Tibial nerve (tissue), 4 donors: ENCODE data around the gene LY6G6C. TPM values are rescaled to one million over a fixed set of nuclear protein-coding genes. Genes with fewer than 3 reads are reported as not detected.

Source experiments
- DNase-seq, 2 donors: peaks; one replicate each; pipeline ENCODE4 v3.0.0-alpha.2; 2019; ENCODE audit warnings: low spot score in 2 of 2
- H3K27ac ChIP-seq, 4 donors: fragments of 200-600 bp; sonication (generic) in 3 of 4; one replicate each; pipeline ENCODE4 v1.5.1; 2017 to 2019; ENCODE audit warnings: mild to moderate bottlenecking in 1 of 4
- H3K27me3 ChIP-seq, 2 donors: fragments of 200-600 bp; sonication (generic) in 1 of 2; one replicate each; pipeline versions ENCODE4 v1.5.1 to v1.6.0; 2017 to 2019
- H3K36me3 ChIP-seq, 3 donors: fragments of 200-600 bp; sonication (generic); one replicate each; pipeline ENCODE4 v1.5.1; 2018 to 2019
- H3K4me1 ChIP-seq, 4 donors: fragments of 200-600 bp; sonication (generic) in 3 of 4; one replicate each; pipeline ENCODE4 v1.5.1; 2017 to 2019
- H3K4me3 ChIP-seq, 4 donors: fragments of 200-600 bp; sonication (generic) in 3 of 4; one replicate each; pipeline ENCODE4 v1.5.1; 2017 to 2019; ENCODE audit warnings: mild to moderate bottlenecking in 1 of 4, moderate library complexity in 1 of 4
- H3K9me3 ChIP-seq, 4 donors: fragments of 200-600 bp; sonication (generic) in 3 of 4; one replicate each; pipeline ENCODE4 v1.5.1; 2017 to 2019
- CTCF ChIP-seq, 5 experiments: fragments of 200-600 bp in 3 of 5; fragments of 450-650 bp in 2 of 5; sonication (generic) in 3 of 5; IDR thresholded peaks; one replicate each; pipeline ENCODE4 v1.5.1; 2016 to 2019; ENCODE audit warnings: antibody characterized with exemption in 5 of 5, mild to moderate bottlenecking in 3 of 5, moderate library complexity in 2 of 5
- EP300 ChIP-seq, 2 donors: sonication (generic); formaldehyde crosslinking; IDR thresholded peaks; one replicate each; pipeline ENCODE4 v1.6.1; 2017; ENCODE audit warnings: antibody characterized with exemption in 2 of 2, mild to moderate bottlenecking in 1 of 2
- POLR2A ChIP-seq, 2 donors: fragments of 450-650 bp; IDR thresholded peaks; one replicate each; pipeline ENCODE4 v1.6.1; 2017; ENCODE audit warnings: antibody characterized with exemption in 2 of 2, mild to moderate bottlenecking in 2 of 2, moderate library complexity in 2 of 2
- WGBS, 2 donors: methylation state at CpG; one replicate each; pipeline ENCODE4 v1.1.5; 2018; 5-methylcytosine and 5-hydroxymethylcytosine counted together
- total RNA-seq, 4 donors: library from RNA; depleted of rRNA; stranded (reverse); fragments of >200 nt; gene quantifications; one replicate each; pipeline ENCODE4 v1.1.0, GENCODE V29; 2016

Gene LY6G6C
- total RNA-seq, 4 donors from 2014 or later = not detected

- peak; percentile 83 to 87 for DNase-seq
- Histone ChIP-seq H3K4me3 (peak within 1 kb of the TSS; percentile 64 to 76 (median 64)), H3K9me3 (no peaks in the 10 kb centered on the region), H3K27me3 (no peaks in the 10 kb centered on the region), H3K27ac (peak within 1 kb of the TSS; percentile 89 to 94 (median 92)), H3K4me1 (peaks cover 0 to 72% (median 41%) of the 10 kb centered on the region in 4 donors), H3K36me3 (peaks cover 0 to 28% (median 4%) of the 10 kb centered on the region in 3 donors)
- TF ChIP-seq CTCF (IDR thresholded peaks at IDR 0.05) (no peak), POLR2A (IDR thresholded peaks at IDR 0.05) (peak; percentile 92 to 95), EP300 (IDR thresholded peaks at IDR 0.05) (peak in 1 of 2 donors; percentile 97)
- WGBS, 2 donors = 0 to 1% methylated on average over 24 of the region's 24 CpGs
These were observed 14.6 kb upstream of the LY6G6C start, which contains the start of gene CLIC1 for GRCh38 chr6:31736021-31736767. CLIC1 (minus strand) TSS chr6:31736530; CDS start chr6:31736300, 230 bp downstream.

DNA sequence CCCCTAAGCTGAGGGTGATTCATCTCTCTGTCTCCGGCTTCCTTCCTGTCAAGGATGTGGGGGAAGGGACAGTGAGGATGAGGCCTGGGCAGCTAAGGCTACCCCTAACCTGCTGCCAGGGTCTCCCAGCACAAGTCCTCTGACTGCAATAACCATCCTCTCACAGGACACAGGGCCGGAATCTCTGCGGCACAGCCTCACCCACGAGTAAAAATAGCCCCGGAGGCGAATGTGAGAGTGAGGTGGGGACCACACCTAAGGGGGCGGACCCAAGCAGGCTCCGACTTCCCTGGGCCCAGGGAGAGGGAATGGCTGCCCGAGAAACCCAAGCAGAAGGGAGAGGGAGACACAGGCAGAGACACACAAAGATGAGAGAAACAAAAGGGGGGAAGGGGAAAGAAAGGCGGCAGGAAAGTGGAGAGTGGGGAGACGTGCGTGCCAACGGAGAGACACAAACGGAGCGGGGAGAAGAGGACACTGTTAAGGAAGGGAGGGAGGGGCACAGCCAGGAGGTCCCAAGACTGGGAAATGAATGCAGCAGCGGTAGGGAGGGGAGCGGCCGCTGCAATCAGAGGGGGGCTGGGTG is 13.4 kb upstream of the LY6G6C start:
- TF ChIP-seq POLR2A (IDR thresholded peaks at IDR 0.05) (peak; percentile 2 to 48), EP300 (IDR thresholded peaks at IDR 0.05) (peak in 1 of 2 donors; percentile 58), CTCF (IDR thresholded peaks at IDR 0.05) (no peak)
- peak in 1 of 2 donors; percentile 36 for DNase-seq

DNA sequence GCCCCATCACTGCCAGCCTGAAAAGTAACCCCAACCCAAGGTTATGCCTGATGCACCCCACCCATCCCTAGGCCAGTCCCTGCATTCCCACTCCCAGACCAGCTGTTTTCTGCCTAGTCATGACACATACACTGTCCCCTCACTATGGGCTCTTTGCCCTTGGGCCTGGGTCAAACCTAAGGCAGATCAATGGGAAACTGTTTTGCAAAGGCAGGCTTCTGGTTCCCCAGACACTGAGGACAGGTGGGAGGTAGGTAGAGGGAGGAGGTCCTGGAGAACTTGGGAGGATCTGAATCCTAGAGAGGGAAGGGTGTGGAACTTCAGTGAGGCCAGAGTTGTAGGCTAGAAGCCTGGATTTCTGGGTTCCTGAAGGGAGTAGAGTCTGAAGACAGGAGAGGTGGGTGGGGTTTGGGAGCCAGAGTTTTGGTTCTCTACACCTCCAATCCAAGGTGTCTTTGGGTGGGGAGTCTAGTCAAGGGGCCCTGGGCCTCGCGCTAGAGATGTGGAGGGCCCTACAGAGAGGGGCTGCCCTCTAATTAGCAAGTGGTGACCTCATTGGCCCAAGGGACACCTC is 12.8 kb upstream of the LY6G6C start:
- Histone ChIP-seq H3K4me1 (peaks cover 0 to 68% (median 37%) of the 10 kb centered on the region in 4 donors), H3K27me3 (no peaks in the 10 kb centered on the region), H3K36me3 (peaks cover 0 to 35% (median 4%) of the 10 kb centered on the region in 3 donors), H3K4me3 (peak overlapping the region; percentile 64 to 76 (median 64)), H3K27ac (peak overlapping the region; percentile 89 to 94 (median 92)), H3K9me3 (no peaks in the 10 kb centered on the region)
- TF ChIP-seq POLR2A (IDR thresholded peaks at IDR 0.05) = no peak
- TF ChIP-seq EP300 (IDR thresholded peaks at IDR 0.05) = no peak
- no peak for TF ChIP-seq CTCF (IDR thresholded peaks at IDR 0.05)
- WGBS, 2 donors = 11 to 19% methylated on average over 2 of the region's 2 CpGs
- no peak for DNase-seq

More for the DNA sequence above, 13.4 kb upstream of the LY6G6C start:
- H3K27ac ChIP-seq = peak overlapping the region; percentile 89 to 94 (median 92)
- peaks cover 0 to 35% (median 4%) of the 10 kb centered on the region in 3 donors for H3K36me3 ChIP-seq
- WGBS, 2 donors = 1 to 2% methylated on average over 18 of the region's 18 CpGs
- peaks cover 0 to 71% (median 38%) of the 10 kb centered on the region in 4 donors for H3K4me1 ChIP-seq
- no peaks in the 10 kb centered on the region for H3K27me3 ChIP-seq
- no peaks in the 10 kb centered on the region for H3K9me3 ChIP-seq
- H3K4me3 ChIP-seq = peak overlapping the region; percentile 64 to 76 (median 64)

DNA sequence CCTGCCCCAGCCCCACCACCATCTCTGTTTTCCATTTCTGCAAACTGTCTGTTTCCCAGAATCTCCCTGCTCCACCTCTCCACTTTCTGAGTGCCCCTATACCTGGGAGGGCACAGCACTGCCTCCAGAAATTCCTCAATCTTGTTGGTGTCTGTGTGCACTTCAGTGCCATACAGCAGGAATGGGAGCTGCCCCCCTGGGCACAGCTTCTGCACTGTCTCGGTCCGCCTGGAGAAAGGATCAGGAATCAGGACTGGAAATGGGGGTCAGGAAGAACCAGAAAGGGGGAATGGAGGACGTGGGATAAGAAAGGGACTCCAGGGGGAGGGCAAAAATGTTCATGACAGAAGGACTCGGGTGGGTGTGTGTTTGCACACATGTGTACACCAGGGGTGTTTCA is 12.2 kb upstream of the LY6G6C start:
- 79 to 86% methylated on average over 4 of the region's 4 CpGs for WGBS, 2 donors
- Histone ChIP-seq H3K27me3 (no peaks in the 10 kb centered on the region), H3K9me3 (no peaks in the 10 kb centered on the region), H3K4me3 (peak overlapping the region in 1 of 4 donors; percentile 64), H3K27ac (peak overlapping the region in 3 of 4 donors; percentile 91 to 94 (median 93)), H3K36me3 (peaks cover 0 to 35% (median 4%) of the 10 kb centered on the region in 3 donors), H3K4me1 (peaks cover 0 to 66% (median 35%) of the 10 kb centered on the region in 4 donors)
- TF ChIP-seq EP300 (IDR thresholded peaks at IDR 0.05) (no peak), POLR2A (IDR thresholded peaks at IDR 0.05) (no peak), CTCF (IDR thresholded peaks at IDR 0.05) (no peak)
- no peak for DNase-seq
